ENCODE data around the gene PDE7B.

The PDE7B gene

DNA sequence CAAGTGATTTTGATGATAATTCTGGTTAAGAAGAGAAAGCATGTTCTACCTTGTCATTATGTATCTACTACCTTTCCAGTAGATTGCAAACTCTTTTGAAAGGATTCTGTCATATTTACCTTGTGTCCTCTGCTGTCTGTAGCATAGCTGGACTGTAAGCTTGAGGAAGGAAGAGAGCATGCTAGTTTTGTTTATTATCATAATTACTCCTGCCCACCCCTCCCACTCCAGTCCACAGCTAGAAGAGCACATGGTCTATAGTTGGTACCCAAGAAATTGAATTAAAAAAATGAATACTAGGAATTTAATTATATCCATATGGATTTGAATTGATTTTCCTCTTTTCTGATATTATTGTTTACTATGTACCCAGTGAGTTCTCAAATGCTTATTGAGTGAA lies 40.2 kb downstream of the PDE7B start:
- H3K27me3 ChIP-seq (ENCODE audit: control insufficient read depth in 1 of 2, insufficient read depth in 2 of 2, low read length in 2 of 2) = no peaks in the 10 kb centered on the region
- no peak overlapping the region for H3K27ac ChIP-seq (ENCODE audit: low read depth, low read length)
- no peak overlapping the region for H3K4me3 ChIP-seq (ENCODE audit: low read depth in 1 of 2, low read length in 2 of 2)
- no peaks in the 10 kb centered on the region for H3K4me1 ChIP-seq (ENCODE audit: insufficient read depth, low read length)
- no peaks in the 10 kb centered on the region for H3K36me3 ChIP-seq (ENCODE audit: insufficient read depth, low read length)
- no peaks in the 10 kb centered on the region for H3K9me3 ChIP-seq (ENCODE audit: low read length)
- no peak overlapping the region for H3K9ac ChIP-seq (ENCODE audit: low read length)

DNA sequence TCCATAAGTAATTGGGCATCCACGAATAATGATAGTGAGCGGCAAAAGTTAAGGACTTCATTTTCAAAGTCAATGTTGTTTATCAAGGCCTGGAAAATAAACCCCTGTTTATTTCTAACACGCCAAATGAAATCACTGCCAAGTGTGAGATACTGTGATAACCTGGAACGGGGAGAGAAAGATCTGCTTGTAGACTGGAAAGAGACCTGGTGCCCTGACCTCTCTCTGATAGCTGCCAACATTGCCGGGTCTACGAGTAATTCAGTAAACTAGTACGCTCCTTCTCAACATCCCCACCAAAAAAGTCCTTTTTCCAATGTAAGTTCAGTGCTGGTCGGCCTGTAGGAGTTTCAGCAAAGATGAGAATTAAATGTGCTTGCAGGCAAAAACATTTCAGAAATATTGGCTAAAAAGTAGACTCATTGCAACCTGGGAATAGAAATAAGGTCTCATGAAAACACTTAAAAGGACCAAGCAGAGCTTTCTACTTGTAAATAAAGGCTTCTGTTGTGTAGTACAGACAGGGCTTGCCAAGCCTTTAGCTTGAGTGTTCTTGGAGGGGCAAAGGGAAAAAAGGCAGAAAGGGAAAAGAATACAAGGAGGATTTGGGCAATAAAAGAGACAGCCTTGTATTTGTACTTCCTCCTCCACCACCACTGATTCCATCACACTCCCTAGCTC lies 43.9 kb downstream of the PDE7B start:
- Histone ChIP-seq H3K4me1 (ENCODE audit: insufficient read depth, low read length) (no peaks in the 10 kb centered on the region), H3K4me3 (ENCODE audit: low read depth in 1 of 2, low read length in 2 of 2) (no peak overlapping the region), H3K9me3 (ENCODE audit: low read length) (no peaks in the 10 kb centered on the region), H3K36me3 (ENCODE audit: insufficient read depth, low read length) (no peaks in the 10 kb centered on the region), H3K27ac (ENCODE audit: low read depth, low read length) (no peak overlapping the region), H3K9ac (ENCODE audit: low read length) (no peak overlapping the region), H3K27me3 (ENCODE audit: control insufficient read depth in 1 of 2, insufficient read depth in 2 of 2, low read length in 2 of 2) (no peaks in the 10 kb centered on the region)

GRCh38 chr6:135897087-135897486 lies 45.6 kb downstream of the PDE7B start:
- Histone ChIP-seq H3K27me3 (ENCODE audit: control insufficient read depth in 1 of 2, insufficient read depth in 2 of 2, low read length in 2 of 2) (no peaks in the 10 kb centered on the region), H3K36me3 (ENCODE audit: insufficient read depth, low read length) (no peaks in the 10 kb centered on the region), H3K9ac (ENCODE audit: low read length) (no peak overlapping the region), H3K4me1 (ENCODE audit: insufficient read depth, low read length) (no peaks in the 10 kb centered on the region), H3K9me3 (ENCODE audit: low read length) (no peaks in the 10 kb centered on the region), H3K27ac (ENCODE audit: low read depth, low read length) (no peak overlapping the region), H3K4me3 (ENCODE audit: low read depth in 1 of 2, low read length in 2 of 2) (no peak overlapping the region)

DNA sequence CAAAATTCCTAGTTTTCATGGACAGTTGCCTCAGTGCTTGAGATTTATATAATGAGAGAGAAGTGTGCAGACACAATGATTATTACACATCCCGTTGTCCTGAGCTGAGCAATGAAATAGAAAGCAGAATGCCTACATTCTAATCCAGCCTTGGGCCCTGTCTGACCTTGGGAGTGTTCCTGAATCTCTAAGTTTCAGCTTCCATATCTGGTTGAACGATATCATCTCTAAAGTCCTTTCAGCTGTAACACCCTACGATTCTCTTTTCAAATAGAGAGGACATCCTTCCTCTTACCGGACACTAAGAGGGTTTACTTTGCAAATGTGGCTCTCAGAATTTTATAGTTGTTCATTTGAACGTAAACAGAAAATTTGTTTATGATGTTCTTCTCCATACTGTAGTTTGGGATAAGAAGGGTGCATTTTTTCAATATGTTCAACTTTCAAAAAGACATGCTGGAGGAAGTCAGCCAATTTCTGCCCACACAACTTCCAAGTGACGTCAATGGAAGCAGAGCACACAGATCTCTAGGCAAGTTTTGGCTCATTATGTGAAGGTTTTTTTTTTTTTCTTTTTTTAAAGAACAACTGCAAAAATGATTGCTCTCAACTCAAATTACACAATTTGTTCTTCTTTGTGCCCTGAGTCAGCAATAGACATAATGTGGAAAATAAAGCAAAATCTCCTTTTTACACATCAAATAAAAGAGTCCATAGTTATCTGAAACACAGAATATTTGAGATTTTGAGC lies 50.4 kb downstream of the PDE7B start:
- H3K9me3 ChIP-seq (ENCODE audit: low read length) = no peaks in the 10 kb centered on the region
- H3K4me3 ChIP-seq (ENCODE audit: low read depth in 1 of 2, low read length in 2 of 2) = no peak overlapping the region
- no peaks in the 10 kb centered on the region for H3K27me3 ChIP-seq (ENCODE audit: control insufficient read depth in 1 of 2, insufficient read depth in 2 of 2, low read length in 2 of 2)
- H3K9ac ChIP-seq (ENCODE audit: low read length) = no peak overlapping the region
- no peaks in the 10 kb centered on the region for H3K36me3 ChIP-seq (ENCODE audit: insufficient read depth, low read length)
- no peak overlapping the region for H3K27ac ChIP-seq (ENCODE audit: low read depth, low read length)
- peaks cover 5% of the 10 kb centered on the region for H3K4me1 ChIP-seq (ENCODE audit: insufficient read depth, low read length)

DNA sequence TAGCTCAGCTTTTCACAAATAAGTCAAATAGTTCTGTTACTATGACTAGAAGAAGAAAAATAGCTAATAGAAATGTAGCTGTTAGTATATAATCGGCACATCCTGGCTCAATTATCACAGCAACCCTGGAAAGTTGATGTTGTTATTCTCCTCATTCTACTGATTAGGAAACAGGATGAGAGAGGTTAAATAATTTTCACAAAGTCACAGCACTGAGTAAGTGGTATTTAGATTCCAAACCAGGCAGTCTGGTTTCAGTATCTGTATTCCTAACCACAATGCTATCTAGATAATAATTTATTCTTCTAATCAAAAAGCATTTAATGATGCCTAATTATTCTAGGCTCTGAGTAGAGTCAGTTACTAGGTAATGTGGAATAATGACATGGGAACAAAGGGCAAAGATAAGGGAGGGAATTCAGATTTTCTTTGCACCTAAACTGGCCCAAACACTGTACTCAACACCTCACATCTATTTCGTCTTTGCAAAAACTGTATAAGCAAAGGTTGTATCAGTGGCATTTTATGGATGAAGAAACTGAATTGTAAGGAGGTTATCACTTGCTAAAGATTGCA lies 51.3 kb downstream of the PDE7B start:
- H3K27ac ChIP-seq (ENCODE audit: low read depth, low read length) = no peak overlapping the region
- H3K27me3 ChIP-seq (ENCODE audit: control insufficient read depth in 1 of 2, insufficient read depth in 2 of 2, low read length in 2 of 2) = no peaks in the 10 kb centered on the region
- H3K9me3 ChIP-seq (ENCODE audit: low read length) = no peaks in the 10 kb centered on the region
- no peak overlapping the region for H3K9ac ChIP-seq (ENCODE audit: low read length)
- no peak overlapping the region for H3K4me3 ChIP-seq (ENCODE audit: low read depth in 1 of 2, low read length in 2 of 2)
- H3K36me3 ChIP-seq (ENCODE audit: insufficient read depth, low read length) = no peaks in the 10 kb centered on the region
- peaks cover 5% of the 10 kb centered on the region for H3K4me1 ChIP-seq (ENCODE audit: insufficient read depth, low read length)

- peaks cover 5% of the 10 kb centered on the region for H3K4me1 ChIP-seq (ENCODE audit: insufficient read depth, low read length)
- no peak overlapping the region for H3K4me3 ChIP-seq (ENCODE audit: low read depth in 1 of 2, low read length in 2 of 2)
- no peak overlapping the region for H3K27ac ChIP-seq (ENCODE audit: low read depth, low read length)
- H3K9me3 ChIP-seq (ENCODE audit: low read length) = no peaks in the 10 kb centered on the region
- no peak overlapping the region for H3K9ac ChIP-seq (ENCODE audit: low read length)
- no peaks in the 10 kb centered on the region for H3K27me3 ChIP-seq (ENCODE audit: control insufficient read depth in 1 of 2, insufficient read depth in 2 of 2, low read length in 2 of 2)
- no peaks in the 10 kb centered on the region for H3K36me3 ChIP-seq (ENCODE audit: insufficient read depth, low read length)
Observed at GRCh38 chr6:135904666-135905065, 53.2 kb downstream of the PDE7B start.

DNA sequence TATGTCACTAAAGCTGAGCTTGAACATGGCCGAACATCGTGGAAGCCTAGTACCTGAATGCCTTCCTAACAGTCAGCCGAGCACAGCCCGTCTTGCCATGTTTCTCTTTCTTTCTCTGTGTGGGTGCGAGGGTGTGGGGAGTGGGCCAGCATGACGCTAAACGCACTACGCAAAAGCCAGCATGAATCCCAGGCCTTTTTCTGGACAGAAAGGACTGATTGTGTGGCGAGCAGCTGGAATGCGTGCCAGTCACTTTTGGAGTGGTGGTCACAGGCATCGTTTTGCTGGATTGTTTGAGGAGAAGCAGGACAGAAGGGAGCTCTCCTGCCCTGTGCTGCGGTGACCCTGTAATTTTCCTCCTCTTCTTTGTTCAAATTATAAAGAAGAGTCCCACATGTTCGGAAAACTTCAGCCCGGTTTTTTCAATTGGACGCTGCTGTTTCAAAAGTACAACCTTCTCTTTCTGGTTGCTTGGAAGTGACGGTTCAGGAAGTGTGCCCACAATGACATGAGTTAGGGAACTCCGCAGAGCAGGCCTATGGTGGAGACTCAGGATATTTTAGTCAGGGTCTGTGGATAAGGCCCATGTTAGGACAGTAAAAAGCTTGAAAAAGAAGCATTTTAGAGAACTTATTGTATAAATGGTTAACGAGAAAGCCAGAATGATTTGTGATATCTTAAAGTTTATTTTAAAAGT lies 54.3 kb downstream of the PDE7B start:
- Histone ChIP-seq H3K27ac (ENCODE audit: low read depth, low read length) (no peak overlapping the region), H3K9ac (ENCODE audit: low read length) (no peak overlapping the region)

DNA sequence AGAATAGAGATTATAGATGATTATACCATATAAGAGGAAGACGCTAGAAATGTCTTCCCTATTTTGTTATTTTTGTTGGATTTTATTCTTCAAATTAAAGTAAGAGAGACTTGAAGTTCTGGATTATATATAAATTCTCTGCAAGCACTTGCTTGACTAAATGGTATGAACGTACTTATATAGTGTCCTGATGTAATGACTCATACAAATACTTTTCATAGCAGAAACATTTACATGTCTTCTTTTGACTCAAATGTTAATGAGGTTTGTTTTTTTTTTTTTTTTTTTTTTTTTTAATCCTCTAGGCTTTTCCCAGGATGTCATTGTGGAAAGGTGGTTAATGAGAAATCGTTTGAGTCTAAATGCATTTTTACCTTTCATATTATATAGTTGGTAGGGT lies 55.0 kb downstream of the PDE7B start:
- Histone ChIP-seq H3K9me3 (ENCODE audit: low read length) (no peaks in the 10 kb centered on the region), H3K9ac (ENCODE audit: low read length) (no peak overlapping the region), H3K4me1 (ENCODE audit: insufficient read depth, low read length) (peaks cover 5% of the 10 kb centered on the region), H3K36me3 (ENCODE audit: insufficient read depth, low read length) (no peaks in the 10 kb centered on the region), H3K27ac (ENCODE audit: low read depth, low read length) (no peak overlapping the region), H3K27me3 (ENCODE audit: control insufficient read depth in 1 of 2, insufficient read depth in 2 of 2, low read length in 2 of 2) (no peaks in the 10 kb centered on the region), H3K4me3 (ENCODE audit: low read depth in 1 of 2, low read length in 2 of 2) (no peak overlapping the region)

More for the DNA sequence above, 54.3 kb downstream of the PDE7B start:
- no peaks in the 10 kb centered on the region for H3K27me3 ChIP-seq (ENCODE audit: control insufficient read depth in 1 of 2, insufficient read depth in 2 of 2, low read length in 2 of 2)
- H3K4me1 ChIP-seq (ENCODE audit: insufficient read depth, low read length) = peaks cover 5% of the 10 kb centered on the region
- H3K36me3 ChIP-seq (ENCODE audit: insufficient read depth, low read length) = no peaks in the 10 kb centered on the region
- no peaks in the 10 kb centered on the region for H3K9me3 ChIP-seq (ENCODE audit: low read length)
- H3K4me3 ChIP-seq (ENCODE audit: low read depth in 1 of 2, low read length in 2 of 2) = no peak overlapping the region

DNA sequence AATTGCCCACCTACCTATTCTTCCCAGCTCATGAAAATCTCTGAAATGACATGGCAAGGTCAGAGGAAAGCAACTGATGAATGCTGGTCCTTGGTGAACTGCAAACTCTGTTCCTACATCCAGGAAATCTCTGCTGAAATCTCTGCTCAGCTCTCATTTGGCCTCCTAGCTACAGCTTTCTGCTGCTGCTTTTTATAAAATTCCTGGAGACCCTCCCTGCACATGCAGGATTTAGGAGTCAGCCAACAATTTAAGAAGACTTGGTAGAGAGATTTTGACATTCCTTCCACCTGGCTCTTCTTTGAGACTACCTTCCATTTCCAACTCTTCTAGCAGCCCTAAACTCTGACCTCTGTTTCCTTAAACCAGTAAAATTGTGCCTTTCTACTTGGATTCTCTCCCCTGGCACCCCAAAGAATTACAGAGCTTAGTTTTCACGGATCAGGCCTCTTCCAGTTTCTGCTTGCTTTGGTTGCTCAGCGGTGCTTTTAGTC lies 55.5 kb downstream of the PDE7B start:
- no peak overlapping the region for H3K27ac ChIP-seq (ENCODE audit: low read depth, low read length)
- H3K27me3 ChIP-seq (ENCODE audit: control insufficient read depth in 1 of 2, insufficient read depth in 2 of 2, low read length in 2 of 2) = no peaks in the 10 kb centered on the region
- no peak overlapping the region for H3K9ac ChIP-seq (ENCODE audit: low read length)
- H3K4me1 ChIP-seq (ENCODE audit: insufficient read depth, low read length) = peaks cover 5% of the 10 kb centered on the region
- no peaks in the 10 kb centered on the region for H3K9me3 ChIP-seq (ENCODE audit: low read length)
- no peaks in the 10 kb centered on the region for H3K36me3 ChIP-seq (ENCODE audit: insufficient read depth, low read length)
- H3K4me3 ChIP-seq (ENCODE audit: low read depth in 1 of 2, low read length in 2 of 2) = no peak overlapping the region

GRCh38 chr6:135909737-135910387 lies 58.4 kb downstream of the PDE7B start:
- no peak overlapping the region for H3K4me3 ChIP-seq (ENCODE audit: low read depth in 1 of 2, low read length in 2 of 2)
- H3K9ac ChIP-seq (ENCODE audit: low read length) = no peak overlapping the region
- no peaks in the 10 kb centered on the region for H3K9me3 ChIP-seq (ENCODE audit: low read length)
- H3K4me1 ChIP-seq (ENCODE audit: insufficient read depth, low read length) = no peaks in the 10 kb centered on the region
- H3K27ac ChIP-seq (ENCODE audit: low read depth, low read length) = no peak overlapping the region
- H3K27me3 ChIP-seq (ENCODE audit: control insufficient read depth in 1 of 2, insufficient read depth in 2 of 2, low read length in 2 of 2) = no peaks in the 10 kb centered on the region
- H3K36me3 ChIP-seq (ENCODE audit: insufficient read depth, low read length) = no peaks in the 10 kb centered on the region
